Nephron progenitor cell (in vitro differentiated cells): ENCODE measurements around the gene GRK5.
"Not testable (repeated sequence)": the region's sequence is repeated elsewhere in the genome, so short reads cannot be mapped to it uniquely, and the experiment has no call there.

Experiments
- DNase-seq: peaks from one replicate; pipeline ENCODE4 v3.0.0; 2021
- H3K27ac Mint-ChIP-seq: 2 replicates; pipeline ENCODE4 v1.8.0; 2021; ENCODE audit warnings: mild to moderate bottlenecking, moderate library complexity, mixed read lengths
- H3K27me3 Mint-ChIP-seq: 2 replicates; pipeline ENCODE4 v1.8.0; 2021; ENCODE audit warnings: mild to moderate bottlenecking, low read depth, mixed read lengths; ENCODE audit not compliant: poor library complexity
- H3K36me3 Mint-ChIP-seq: 2 replicates; pipeline ENCODE4 v1.8.0; 2021; ENCODE audit warnings: low read depth, mixed read lengths
- H3K4me1 Mint-ChIP-seq: 2 replicates; pipeline ENCODE4 v1.8.0; 2021; ENCODE audit warnings: mixed read lengths
- H3K4me3 Mint-ChIP-seq: 2 replicates; pipeline ENCODE4 v1.8.0; 2021; ENCODE audit warnings: mild to moderate bottlenecking, moderate library complexity, mixed read lengths
- H3K9me3 Mint-ChIP-seq: 2 replicates; pipeline ENCODE4 v1.8.0; 2021; ENCODE audit warnings: mild to moderate bottlenecking, moderate library complexity, mixed read lengths
- CTCF ChIP-seq: fragments of 200-600 bp; sonication (generic); IDR thresholded peaks from 2 replicates; pipeline ENCODE4 v1.5.0; 2021; ENCODE audit warnings: antibody characterized with exemption

Gene GRK5

GRCh38 chr10:119270762-119271366 is 63.5 kb downstream of the GRK5 start:
- Mint-ChIP-seq H3K4me3 (no peak overlapping the region), H3K27ac (no peak overlapping the region), H3K4me1 (peaks cover 59% of the 10 kb centered on the region), H3K27me3 (peaks cover 2% of the 10 kb centered on the region), H3K9me3 (no peaks in the 10 kb centered on the region), H3K36me3 (no peaks in the 10 kb centered on the region)
- no peak for DNase-seq
- TF ChIP-seq CTCF: no peak

DNA sequence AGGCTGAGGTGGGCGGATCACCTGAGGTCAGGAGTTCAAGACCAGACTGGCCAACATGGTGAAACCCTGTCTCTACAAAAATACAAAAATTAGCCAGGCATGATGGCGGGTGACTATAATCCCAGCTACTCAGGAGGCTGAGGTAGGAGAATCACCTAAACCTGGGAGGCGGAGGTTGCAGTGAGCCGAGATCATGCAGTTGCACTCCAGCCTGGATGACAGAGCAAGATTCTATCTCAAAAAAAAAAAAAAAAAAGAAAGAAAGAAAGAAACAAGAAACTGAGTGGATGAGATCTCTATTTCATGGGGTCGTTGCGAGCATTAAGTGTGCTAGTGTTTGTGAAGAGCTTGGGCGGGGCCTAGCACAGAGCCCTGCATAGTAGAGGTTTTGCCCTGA is 65.0 kb downstream of the GRK5 start:
- not testable (repeated sequence) for H3K9me3 Mint-ChIP-seq, DNase-seq, H3K27me3 Mint-ChIP-seq, H3K36me3 Mint-ChIP-seq, H3K27ac Mint-ChIP-seq, H3K4me3 Mint-ChIP-seq
- H3K4me1 Mint-ChIP-seq: peaks cover 59% of the 10 kb centered on the region

- TF ChIP-seq CTCF: no peak
- DNase-seq: no peak
- H3K9me3 Mint-ChIP-seq: peaks cover 6% of the 10 kb centered on the region
These were observed 65.4 kb downstream of the GRK5 start for GRCh38 chr10:119272736-119273135.

GRCh38 chr10:119273413-119273812 is 66.0 kb downstream of the GRK5 start:
- no peak for TF ChIP-seq CTCF
- Mint-ChIP-seq H3K4me1 (peaks cover 59% of the 10 kb centered on the region), H3K27ac (no peak overlapping the region), H3K4me3 (no peak overlapping the region), H3K9me3 (peaks cover 6% of the 10 kb centered on the region), H3K27me3 (peaks cover 2% of the 10 kb centered on the region), H3K36me3 (peaks cover 14% of the 10 kb centered on the region)
- no peak for DNase-seq

More at GRCh38 chr10:119272736-119273135, 65.4 kb downstream of the GRK5 start:
- H3K27me3 Mint-ChIP-seq: peaks cover 2% of the 10 kb centered on the region
- no peak overlapping the region for H3K4me3 Mint-ChIP-seq
- H3K36me3 Mint-ChIP-seq: peaks cover 9% of the 10 kb centered on the region
- H3K4me1 Mint-ChIP-seq: peaks cover 59% of the 10 kb centered on the region
- no peak overlapping the region for H3K27ac Mint-ChIP-seq

DNA sequence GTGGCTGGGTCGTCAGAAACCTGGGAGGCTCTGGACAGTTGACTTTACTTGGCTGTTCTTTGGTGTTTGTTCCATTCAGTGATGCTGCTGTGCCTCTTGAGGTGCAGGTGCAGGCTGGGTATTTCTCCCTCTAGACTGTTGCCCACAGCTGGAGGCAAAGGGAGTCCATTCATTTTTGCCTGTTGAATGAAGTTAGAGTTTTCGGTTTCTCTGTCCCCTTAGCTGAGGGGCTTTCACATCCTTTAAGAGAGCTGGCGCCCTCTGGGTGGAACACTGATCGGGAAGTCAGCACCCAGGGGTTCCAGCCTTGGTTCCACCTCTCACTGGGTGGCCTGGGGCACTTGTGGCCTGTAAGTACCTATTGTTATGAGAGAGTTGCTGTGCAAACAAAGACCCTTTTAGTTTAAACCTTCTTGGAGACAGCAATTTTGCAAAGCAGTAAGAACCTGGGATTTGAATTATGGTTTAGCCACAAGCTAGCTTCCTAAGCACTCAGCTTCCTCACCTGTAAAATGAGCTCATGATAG is 67.2 kb downstream of the GRK5 start:
- Mint-ChIP-seq H3K4me1 (peaks cover 63% of the 10 kb centered on the region), H3K36me3 (peaks cover 14% of the 10 kb centered on the region), H3K4me3 (no peak overlapping the region), H3K9me3 (peaks cover 6% of the 10 kb centered on the region), H3K27me3 (peaks cover 2% of the 10 kb centered on the region), H3K27ac (no peak overlapping the region)
- no peak for TF ChIP-seq CTCF
- no peak for DNase-seq

DNA sequence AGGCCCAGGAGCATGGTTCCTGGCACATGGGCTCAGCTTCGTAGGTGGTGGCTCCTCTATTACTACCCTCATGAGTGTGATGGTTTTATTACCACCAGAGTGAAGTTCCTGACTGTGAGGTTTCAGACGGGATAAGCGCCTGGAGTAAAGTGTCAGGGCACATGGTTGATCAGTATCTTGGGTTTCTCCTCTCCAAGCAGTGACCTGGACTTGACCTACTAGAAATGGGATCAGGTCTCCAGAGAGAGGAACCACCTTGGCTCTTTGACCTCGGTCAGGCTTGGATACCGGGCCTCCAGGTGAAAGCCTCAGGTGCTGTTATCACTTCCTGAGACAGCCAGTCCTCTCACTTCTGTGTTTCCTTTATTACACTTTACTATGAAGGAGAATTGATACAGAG is 67.7 kb downstream of the GRK5 start:
- DNase-seq: no peak
- Mint-ChIP-seq H3K27ac (no peak overlapping the region), H3K27me3 (peaks cover 2% of the 10 kb centered on the region), H3K4me3 (no peak overlapping the region), H3K9me3 (peaks cover 6% of the 10 kb centered on the region), H3K36me3 (peaks cover 14% of the 10 kb centered on the region), H3K4me1 (peaks cover 59% of the 10 kb centered on the region)
- no peak for TF ChIP-seq CTCF

GRCh38 chr10:119276194-119276593 is 68.8 kb downstream of the GRK5 start:
- not testable (repeated sequence) for H3K27ac Mint-ChIP-seq, H3K9me3 Mint-ChIP-seq, H3K4me3 Mint-ChIP-seq, DNase-seq, H3K27me3 Mint-ChIP-seq
- Mint-ChIP-seq H3K36me3 (peaks cover 14% of the 10 kb centered on the region), H3K4me1 (peaks cover 52% of the 10 kb centered on the region)
